Lung (tissue), 12 donors: ENCODE results near the gene MSH4. TPM values are rescaled to one million over a fixed set of nuclear protein-coding genes. Genes with fewer than 3 reads are reported as not detected.

ENCODE experiments used
- ATAC-seq: fragments of 200-7000 bp; cut with Tn5 transposase; one replicate; pipeline ENCODE4 v1.9.1; 2020; ENCODE audit warnings: moderate number of reproducible peaks; ENCODE audit not compliant: insufficient read depth, low FRiP score
- DNase-seq, 3 donors: peaks; one replicate each; pipeline ENCODE4 v3.0.0-alpha.2; 2013 to 2017
- H3K27ac ChIP-seq, 2 donors: one replicate each; pipeline ENCODE4 v1.5.1; 2013; ENCODE audit warnings: mild to moderate bottlenecking in 2 of 2, moderate library complexity in 2 of 2, control low read depth in 1 of 2, inconsistent platforms in 1 of 2, low read depth in 1 of 2, low read length in 1 of 2
- H3K27me3 ChIP-seq, 3 donors: one replicate each; pipeline ENCODE4 v1.5.1; 2013; ENCODE audit warnings: low read length in 2 of 3; ENCODE audit not compliant: control insufficient read depth in 3 of 3, insufficient read depth in 3 of 3
- H3K36me3 ChIP-seq, 4 donors: one replicate each; pipeline ENCODE4 v1.5.1; 2013; ENCODE audit warnings: low read length in 4 of 4, mild to moderate bottlenecking in 1 of 4, moderate library complexity in 1 of 4; ENCODE audit not compliant: control insufficient read depth in 4 of 4, insufficient read depth in 4 of 4
- H3K4me1 ChIP-seq, 5 donors: one replicate each; pipeline ENCODE4 v1.5.1; 2013; ENCODE audit warnings: low read length in 5 of 5, mild to moderate bottlenecking in 2 of 5, moderate library complexity in 1 of 5; ENCODE audit not compliant: control insufficient read depth in 5 of 5, insufficient read depth in 5 of 5
- H3K4me3 ChIP-seq: one replicate; pipeline ENCODE4 v1.5.1; 2013; ENCODE audit warnings: mild to moderate bottlenecking, control low read depth, moderate library complexity
- H3K9ac ChIP-seq, 2 donors: one replicate each; pipeline ENCODE4 v1.5.1; 2013; ENCODE audit warnings: low read length in 2 of 2, control low read depth in 1 of 2; ENCODE audit not compliant: insufficient read depth in 1 of 2
- H3K9me3 ChIP-seq, 4 donors: one replicate each; pipeline ENCODE4 v1.5.1; 2013; ENCODE audit warnings: low read length in 3 of 4, mild to moderate bottlenecking in 1 of 4, moderate library complexity in 1 of 4; ENCODE audit not compliant: control insufficient read depth in 4 of 4, insufficient read depth in 3 of 4
- CTCF ChIP-seq: IDR thresholded peaks from 2 replicates; pipeline ENCODE4 v1.5.1; 2012; ENCODE audit warnings: mild to moderate bottlenecking; ENCODE audit errors: control extremely low read depth, extremely low read depth
- WGBS, 2 donors: extraction: QIAGEN DNeasy Blood & Tissue Kit; methylation state at CpG; one replicate each; pipeline ENCODE4 v1.1.7; 2013; 5-methylcytosine and 5-hydroxymethylcytosine counted together
- polyA plus RNA-seq, 2 donors: library from polyadenylated mRNA; stranded (reverse); fragments of 200-250 nt; gene quantifications; one replicate each; pipeline ENCODE4 v1.2.1, GENCODE V29; 2013
- total RNA-seq, 2 donors: library from RNA; depleted of rRNA in 1 of 2; stranded (reverse); fragments of >200 nt in 1 of 2; gene quantifications; one replicate each; pipeline ENCODE4 v1.2.1, GENCODE V29; 2014 to 2021
- donor health status: control.
- donor health status: control.
- donor health status: Bipolar disorder and iron deficiency.
- donor health status: healthy.
- donor health status: DM: yes; HTN: yes; CAD: no.

Gene MSH4
- total and polyA plus RNA-seq, 4 donors = 0.13 to 0.40 (median 0.36) TPM

GRCh38 chr1:75855010-75855409, 58.3 kb downstream of the MSH4 start:
- WGBS, 2 donors = 62 to 80% methylated on average over 2 of the region's 2 CpGs
- Histone ChIP-seq H3K4me3 (no peak overlapping the region), H3K9me3 (no peaks in the 10 kb centered on the region), H3K4me1 (no peaks in the 10 kb centered on the region), H3K27ac (no peak overlapping the region), H3K9ac (no peak overlapping the region), H3K36me3 (no peaks in the 10 kb centered on the region), H3K27me3 (no peaks in the 10 kb centered on the region)
- ATAC-seq (no peak), DNase-seq (no peak)
- TF ChIP-seq CTCF = no peak

GRCh38 chr1:75855734-75856133, 59.1 kb downstream of the MSH4 start:
- Histone ChIP-seq H3K36me3 (no peaks in the 10 kb centered on the region), H3K4me1 (no peaks in the 10 kb centered on the region), H3K9ac (no peak overlapping the region), H3K4me3 (no peak overlapping the region), H3K9me3 (no peaks in the 10 kb centered on the region), H3K27ac (no peak overlapping the region), H3K27me3 (no peaks in the 10 kb centered on the region)
- TF ChIP-seq CTCF = no peak
- no peak for ATAC-seq
- no peak for DNase-seq

- H3K4me1 ChIP-seq = no peaks in the 10 kb centered on the region
These were observed 65.1 kb downstream of the MSH4 start for GRCh38 chr1:75861831-75862230.

More at GRCh38 chr1:75861831-75862230, 65.1 kb downstream of the MSH4 start:
- no peaks in the 10 kb centered on the region for H3K27me3 ChIP-seq
- H3K36me3 ChIP-seq = no peaks in the 10 kb centered on the region
- no peak for DNase-seq
- no peak overlapping the region for H3K9ac ChIP-seq
- TF ChIP-seq CTCF = no peak
- no peak overlapping the region for H3K27ac ChIP-seq
- ATAC-seq = no peak
- no peaks in the 10 kb centered on the region for H3K9me3 ChIP-seq
- WGBS, 2 donors = 75 to 80% methylated on average over 6 of the region's 6 CpGs
- H3K4me3 ChIP-seq = no peak overlapping the region
